ENCODE data around the gene IL21R. TPM values are rescaled to one million over a fixed set of nuclear protein-coding genes. Genes with fewer than 3 reads are reported as not detected.

The IL21R gene
- total RNA-seq, 3 donors from 2014 or later (not counting 1 experiment from before 2014, with no cell fraction given) = 24.3 to 45.7 (median 26.5) TPM

DNA sequence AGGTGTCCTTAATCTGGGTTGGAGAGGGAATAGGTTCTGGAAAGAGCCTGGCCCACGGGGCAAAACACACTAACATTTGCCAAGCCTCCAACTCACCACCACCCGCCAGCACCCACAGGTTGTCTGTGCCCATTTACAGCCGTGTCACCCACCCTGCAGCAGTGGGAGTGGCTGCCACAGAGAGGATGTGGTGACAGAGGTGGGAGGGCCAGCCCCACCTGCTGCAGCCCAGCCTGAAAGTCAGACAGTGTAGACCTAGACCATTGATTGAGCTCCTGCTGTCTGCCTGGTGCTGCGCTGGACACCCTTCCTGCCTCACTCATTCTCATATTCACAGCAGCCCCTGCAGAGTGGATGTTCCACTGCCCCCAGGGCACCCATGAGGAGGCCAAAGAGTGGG is 44.7 kb downstream of the IL21R start:
- Histone ChIP-seq H3K36me3 (ENCODE audit: control insufficient read depth, insufficient read depth, low read length) (peaks cover 63% of the 10 kb centered on the region), H3K27me3 (ENCODE audit: control insufficient read depth, insufficient read depth, low read length) (no peaks in the 10 kb centered on the region), H3K9me3 (ENCODE audit: control insufficient read depth, insufficient read depth, low read length) (peaks cover 3% of the 10 kb centered on the region), H3K27ac (ENCODE audit: low read length) (peak overlapping the region; percentile 98), H3K4me1 (ENCODE audit: control insufficient read depth, insufficient read depth, low read length) (peaks cover 71% of the 10 kb centered on the region), H3K4me3 (ENCODE audit: low read length) (no peak overlapping the region)
- DNase-seq = peak; percentile 84 to 92
- no peaks in the 10 kb centered on the region for H3K9me3 Mint-ChIP-seq
- H3K27me3 Mint-ChIP-seq (ENCODE audit: low read depth in 2 of 2) = no peaks in the 10 kb centered on the region
- peaks cover 64 to 72% of the 10 kb centered on the region in 2 donors for H3K4me1 Mint-ChIP-seq
- 13% methylated on average over 2 of the region's 4 CpGs for WGBS (ENCODE audit: insufficient coverage)
- no peaks in the 10 kb centered on the region for H3K36me3 Mint-ChIP-seq
- TF ChIP-seq, protein P1, sequence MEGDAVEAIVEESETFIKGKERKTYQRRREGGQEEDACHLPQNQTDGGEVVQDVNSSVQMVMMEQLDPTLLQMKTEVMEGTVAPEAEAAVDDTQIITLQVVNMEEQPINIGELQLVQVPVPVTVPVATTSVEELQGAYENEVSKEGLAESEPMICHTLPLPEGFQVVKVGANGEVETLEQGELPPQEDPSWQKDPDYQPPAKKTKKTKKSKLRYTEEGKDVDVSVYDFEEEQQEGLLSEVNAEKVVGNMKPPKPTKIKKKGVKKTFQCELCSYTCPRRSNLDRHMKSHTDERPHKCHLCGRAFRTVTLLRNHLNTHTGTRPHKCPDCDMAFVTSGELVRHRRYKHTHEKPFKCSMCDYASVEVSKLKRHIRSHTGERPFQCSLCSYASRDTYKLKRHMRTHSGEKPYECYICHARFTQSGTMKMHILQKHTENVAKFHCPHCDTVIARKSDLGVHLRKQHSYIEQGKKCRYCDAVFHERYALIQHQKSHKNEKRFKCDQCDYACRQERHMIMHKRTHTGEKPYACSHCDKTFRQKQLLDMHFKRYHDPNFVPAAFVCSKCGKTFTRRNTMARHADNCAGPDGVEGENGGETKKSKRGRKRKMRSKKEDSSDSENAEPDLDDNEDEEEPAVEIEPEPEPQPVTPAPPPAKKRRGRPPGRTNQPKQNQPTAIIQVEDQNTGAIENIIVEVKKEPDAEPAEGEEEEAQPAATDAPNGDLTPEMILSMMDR (IDR thresholded peaks at IDR 0.05) = no peak
- peak overlapping the region; percentile 84 for H3K4me3 Mint-ChIP-seq
- peak overlapping the region; percentile 90 to 98 for H3K27ac Mint-ChIP-seq
- intact Hi-C loops (cut with micrococcal nuclease) = loop anchor here (1.0 to 2.0 kb wide), 2 partner anchors 44 to 132 kb away; partner anchors contain the start of gene IL21R
- ATAC-seq = peak; percentile 58 to 82 (median 73)

DNA sequence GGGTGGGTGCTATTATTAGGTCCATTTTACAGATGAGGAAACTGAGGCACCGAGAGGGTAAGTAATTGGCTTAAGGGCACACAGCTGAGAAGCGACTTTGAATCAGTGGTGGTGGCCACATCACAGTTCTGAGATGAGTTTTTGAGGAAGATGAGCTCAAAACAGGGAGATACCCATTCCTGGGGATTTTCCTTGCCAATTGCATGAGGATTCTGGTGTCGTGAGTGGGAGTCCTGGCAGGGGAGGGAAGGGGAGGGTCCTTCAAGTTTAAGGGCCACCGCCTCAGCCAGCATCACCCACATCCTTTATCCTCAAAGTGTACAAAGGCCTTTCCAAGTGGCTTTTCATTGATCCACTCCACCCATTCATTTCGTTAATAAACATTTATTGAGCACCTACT is 45.3 kb downstream of the IL21R start:
- no peaks in the 10 kb centered on the region for H3K27me3 ChIP-seq (ENCODE audit: control insufficient read depth, insufficient read depth, low read length)
- intact Hi-C loops (cut with micrococcal nuclease) = loop anchor here (2.0 kb wide), 1 partner anchor 132 kb away; no protein-coding TSS in a partner anchor
- H3K27me3 Mint-ChIP-seq (ENCODE audit: low read depth in 2 of 2) = no peaks in the 10 kb centered on the region
- no peak overlapping the region for H3K4me3 ChIP-seq (ENCODE audit: low read length)
- peaks cover 58% of the 10 kb centered on the region for H3K36me3 ChIP-seq (ENCODE audit: control insufficient read depth, insufficient read depth, low read length)
- peaks cover 69 to 78% of the 10 kb centered on the region in 2 donors for H3K4me1 Mint-ChIP-seq
- H3K4me3 Mint-ChIP-seq = peak overlapping the region; percentile 84
- TF ChIP-seq, protein P1 (IDR thresholded peaks at IDR 0.05) = no peak
- H3K4me1 ChIP-seq (ENCODE audit: control insufficient read depth, insufficient read depth, low read length) = peaks cover 77% of the 10 kb centered on the region
- no peaks in the 10 kb centered on the region for H3K36me3 Mint-ChIP-seq
- ATAC-seq (no peak), DNase-seq (no peak)
- 81% methylated on average over 4 of the region's 5 CpGs for WGBS (ENCODE audit: insufficient coverage)
- H3K27ac Mint-ChIP-seq = peak overlapping the region; percentile 90 to 98
- H3K9me3 ChIP-seq (ENCODE audit: control insufficient read depth, insufficient read depth, low read length) = peaks cover 3% of the 10 kb centered on the region
- H3K9me3 Mint-ChIP-seq = no peaks in the 10 kb centered on the region
- peak overlapping the region; percentile 98 for H3K27ac ChIP-seq (ENCODE audit: low read length)

DNA sequence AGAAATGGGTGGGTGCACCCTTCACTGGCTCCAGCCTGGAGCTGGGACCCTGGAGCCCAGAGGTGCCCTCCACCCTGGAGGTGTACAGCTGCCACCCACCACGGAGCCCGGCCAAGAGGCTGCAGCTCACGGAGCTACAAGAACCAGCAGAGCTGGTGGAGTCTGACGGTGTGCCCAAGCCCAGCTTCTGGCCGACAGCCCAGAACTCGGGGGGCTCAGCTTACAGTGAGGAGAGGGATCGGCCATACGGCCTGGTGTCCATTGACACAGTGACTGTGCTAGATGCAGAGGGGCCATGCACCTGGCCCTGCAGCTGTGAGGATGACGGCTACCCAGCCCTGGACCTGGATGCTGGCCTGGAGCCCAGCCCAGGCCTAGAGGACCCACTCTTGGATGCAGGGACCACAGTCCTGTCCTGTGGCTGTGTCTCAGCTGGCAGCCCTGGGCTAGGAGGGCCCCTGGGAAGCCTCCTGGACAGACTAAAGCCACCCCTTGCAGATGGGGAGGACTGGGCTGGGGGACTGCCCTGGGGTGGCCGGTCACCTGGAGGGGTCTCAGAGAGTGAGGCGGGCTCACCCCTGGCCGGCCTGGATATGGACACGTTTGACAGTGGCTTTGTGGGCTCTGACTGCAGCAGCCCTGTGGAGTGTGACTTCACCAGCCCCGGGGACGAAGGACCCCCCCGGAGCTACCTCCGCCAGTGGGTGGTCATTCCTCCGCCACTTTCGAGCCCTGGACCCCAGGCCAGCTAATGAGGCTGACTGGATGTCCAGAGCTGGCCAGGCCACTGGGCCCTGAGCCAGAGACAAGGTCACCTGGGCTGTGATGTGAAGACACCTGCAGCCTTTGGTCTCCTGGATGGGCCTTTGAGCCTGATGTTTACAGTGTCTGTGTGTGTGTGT is 46.8 kb downstream of the IL21R start:
- Mint-ChIP-seq H3K27me3 (ENCODE audit: low read depth in 2 of 2) (no peaks in the 10 kb centered on the region), H3K36me3 (no peaks in the 10 kb centered on the region), H3K27ac (peak overlapping the region; percentile 90 to 98), H3K9me3 (no peaks in the 10 kb centered on the region), H3K4me1 (peaks cover 75 to 81% of the 10 kb centered on the region in 2 donors), H3K4me3 (peak overlapping the region; percentile 83)
- ATAC-seq (no peak), DNase-seq (no peak)
- Histone ChIP-seq H3K4me3 (ENCODE audit: low read length) (no peak overlapping the region), H3K36me3 (ENCODE audit: control insufficient read depth, insufficient read depth, low read length) (peaks cover 46% of the 10 kb centered on the region), H3K9me3 (ENCODE audit: control insufficient read depth, insufficient read depth, low read length) (peaks cover 3% of the 10 kb centered on the region), H3K4me1 (ENCODE audit: control insufficient read depth, insufficient read depth, low read length) (peaks cover 92% of the 10 kb centered on the region), H3K27ac (ENCODE audit: low read length) (peak overlapping the region; percentile 98), H3K27me3 (ENCODE audit: control insufficient read depth, insufficient read depth, low read length) (no peaks in the 10 kb centered on the region)
- TF ChIP-seq, protein P1 (IDR thresholded peaks at IDR 0.05) = no peak
- 85% methylated on average over 19 of the region's 19 CpGs for WGBS (ENCODE audit: insufficient coverage)
- intact Hi-C loops (cut with micrococcal nuclease) = loop anchor here (1.0 kb wide), 1 partner anchor 8 kb away; no protein-coding TSS in a partner anchor
